Osteocyte (in vitro differentiated cells): ENCODE data around the gene BBS12. TPM values are rescaled to one million over a fixed set of nuclear protein-coding genes. Genes with fewer than 3 reads are reported as not detected.

Source experiments
- DNase-seq: peaks from one replicate; pipeline ENCODE4 v3.0.0; 2021; ENCODE audit warnings: mixed read lengths; ENCODE audit not compliant: unreplicated experiment; ENCODE audit errors: extremely low spot score
- H3K27ac Mint-ChIP-seq: one replicate; pipeline ENCODE4 v1.8.0; 2021; ENCODE audit warnings: mild to moderate bottlenecking, mixed read lengths; ENCODE audit not compliant: unreplicated experiment
- H3K27me3 Mint-ChIP-seq: one replicate; pipeline ENCODE4 v1.8.0; 2021; ENCODE audit warnings: mixed read lengths; ENCODE audit not compliant: unreplicated experiment
- H3K36me3 Mint-ChIP-seq: one replicate; pipeline ENCODE4 v1.8.0; 2021; ENCODE audit warnings: mixed read lengths; ENCODE audit not compliant: unreplicated experiment
- H3K4me1 Mint-ChIP-seq: one replicate; pipeline ENCODE4 v1.8.0; 2021; ENCODE audit warnings: mixed read lengths; ENCODE audit not compliant: unreplicated experiment
- H3K4me3 Mint-ChIP-seq: one replicate; pipeline ENCODE4 v1.8.0; 2021; ENCODE audit warnings: mild to moderate bottlenecking, moderate library complexity, mixed read lengths; ENCODE audit not compliant: unreplicated experiment
- H3K9me3 Mint-ChIP-seq: one replicate; pipeline ENCODE4 v1.8.0; 2021; ENCODE audit warnings: mixed read lengths; ENCODE audit not compliant: unreplicated experiment
- total RNA-seq: library from RNA; stranded (reverse); gene quantifications from 2 replicates; pipeline ENCODE4 v1.2.1, GENCODE V29; 2021
- TF ChIP-seq, protein P1 (sequence below): fragments of 200-600 bp; sonication (generic); IDR thresholded peaks from 2 replicates; pipeline ENCODE4 v1.5.0; 2021; ENCODE audit warnings: antibody characterized with exemption, mild to moderate bottlenecking, moderate library complexity

BBS12 gene
- total RNA-seq, 1 donor from 2014 or later = 3.3 TPM

DNA sequence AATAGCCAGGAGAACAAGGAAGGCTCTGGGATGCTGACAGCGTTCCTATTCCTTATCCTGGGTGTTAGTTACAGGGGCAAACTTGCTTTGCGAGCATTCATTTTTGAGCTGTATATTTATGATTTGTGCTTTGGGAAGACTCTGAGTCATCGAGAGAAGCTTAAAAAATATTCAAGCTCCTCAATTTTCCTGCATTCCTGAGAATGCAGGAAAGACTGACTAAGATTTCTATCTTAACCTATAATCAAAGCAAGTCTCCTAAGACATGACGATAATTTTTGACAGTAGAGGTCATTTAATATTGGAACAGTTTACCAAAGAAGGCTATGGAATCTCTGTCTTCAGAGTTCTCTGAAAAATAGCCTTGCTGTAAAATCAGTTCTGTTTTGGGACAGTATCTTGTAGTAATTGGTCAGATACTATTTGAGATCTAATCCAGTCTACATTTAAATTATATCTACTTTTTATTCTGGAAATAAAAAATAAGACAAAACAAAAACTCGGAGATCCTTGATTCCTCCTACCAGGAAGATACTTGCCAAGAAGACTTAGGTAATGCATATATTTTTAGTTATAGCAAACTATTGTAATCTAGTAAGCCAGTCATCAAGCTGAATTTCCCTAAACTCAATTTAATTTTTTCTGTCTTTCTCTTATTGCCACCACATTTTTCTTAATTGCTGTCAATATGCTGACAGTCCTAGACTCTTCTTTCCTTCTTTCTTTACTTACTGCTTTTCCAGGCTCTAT is 31.7 kb downstream of the BBS12 start:
- no peak for DNase-seq
- Mint-ChIP-seq H3K27ac (peak overlapping the region; percentile 96), H3K9me3 (no peaks in the 10 kb centered on the region), H3K4me3 (peak overlapping the region; percentile 46), H3K27me3 (no peaks in the 10 kb centered on the region), H3K36me3 (no peaks in the 10 kb centered on the region), H3K4me1 (peaks cover 25% of the 10 kb centered on the region)
- TF ChIP-seq, protein P1, sequence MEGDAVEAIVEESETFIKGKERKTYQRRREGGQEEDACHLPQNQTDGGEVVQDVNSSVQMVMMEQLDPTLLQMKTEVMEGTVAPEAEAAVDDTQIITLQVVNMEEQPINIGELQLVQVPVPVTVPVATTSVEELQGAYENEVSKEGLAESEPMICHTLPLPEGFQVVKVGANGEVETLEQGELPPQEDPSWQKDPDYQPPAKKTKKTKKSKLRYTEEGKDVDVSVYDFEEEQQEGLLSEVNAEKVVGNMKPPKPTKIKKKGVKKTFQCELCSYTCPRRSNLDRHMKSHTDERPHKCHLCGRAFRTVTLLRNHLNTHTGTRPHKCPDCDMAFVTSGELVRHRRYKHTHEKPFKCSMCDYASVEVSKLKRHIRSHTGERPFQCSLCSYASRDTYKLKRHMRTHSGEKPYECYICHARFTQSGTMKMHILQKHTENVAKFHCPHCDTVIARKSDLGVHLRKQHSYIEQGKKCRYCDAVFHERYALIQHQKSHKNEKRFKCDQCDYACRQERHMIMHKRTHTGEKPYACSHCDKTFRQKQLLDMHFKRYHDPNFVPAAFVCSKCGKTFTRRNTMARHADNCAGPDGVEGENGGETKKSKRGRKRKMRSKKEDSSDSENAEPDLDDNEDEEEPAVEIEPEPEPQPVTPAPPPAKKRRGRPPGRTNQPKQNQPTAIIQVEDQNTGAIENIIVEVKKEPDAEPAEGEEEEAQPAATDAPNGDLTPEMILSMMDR = no peak

DNA sequence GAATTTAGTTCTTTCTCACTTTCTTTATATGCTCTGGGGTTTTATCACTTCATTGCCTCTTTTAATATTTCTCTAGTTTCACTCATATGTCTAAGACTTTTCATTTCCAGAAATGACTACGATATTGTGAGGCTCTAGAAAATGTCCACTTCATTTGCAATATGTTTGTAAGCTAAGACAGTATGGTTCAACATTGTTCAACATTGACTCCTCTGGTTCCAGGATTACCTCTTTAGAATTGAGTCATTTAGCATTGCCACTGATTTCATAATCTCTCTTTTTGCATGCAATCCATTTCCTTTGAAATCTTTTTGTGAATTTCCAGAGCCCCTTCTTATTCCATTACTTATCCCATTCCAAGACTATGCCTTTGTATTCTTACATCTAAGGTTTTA is 32.3 kb downstream of the BBS12 start:
- peak overlapping the region; percentile 96 for H3K27ac Mint-ChIP-seq
- TF ChIP-seq, protein P1 = no peak
- no peaks in the 10 kb centered on the region for H3K27me3 Mint-ChIP-seq
- DNase-seq = no peak
- peaks cover 23% of the 10 kb centered on the region for H3K4me1 Mint-ChIP-seq
- H3K36me3 Mint-ChIP-seq = no peaks in the 10 kb centered on the region
- peak overlapping the region; percentile 46 for H3K4me3 Mint-ChIP-seq
- no peaks in the 10 kb centered on the region for H3K9me3 Mint-ChIP-seq

DNA sequence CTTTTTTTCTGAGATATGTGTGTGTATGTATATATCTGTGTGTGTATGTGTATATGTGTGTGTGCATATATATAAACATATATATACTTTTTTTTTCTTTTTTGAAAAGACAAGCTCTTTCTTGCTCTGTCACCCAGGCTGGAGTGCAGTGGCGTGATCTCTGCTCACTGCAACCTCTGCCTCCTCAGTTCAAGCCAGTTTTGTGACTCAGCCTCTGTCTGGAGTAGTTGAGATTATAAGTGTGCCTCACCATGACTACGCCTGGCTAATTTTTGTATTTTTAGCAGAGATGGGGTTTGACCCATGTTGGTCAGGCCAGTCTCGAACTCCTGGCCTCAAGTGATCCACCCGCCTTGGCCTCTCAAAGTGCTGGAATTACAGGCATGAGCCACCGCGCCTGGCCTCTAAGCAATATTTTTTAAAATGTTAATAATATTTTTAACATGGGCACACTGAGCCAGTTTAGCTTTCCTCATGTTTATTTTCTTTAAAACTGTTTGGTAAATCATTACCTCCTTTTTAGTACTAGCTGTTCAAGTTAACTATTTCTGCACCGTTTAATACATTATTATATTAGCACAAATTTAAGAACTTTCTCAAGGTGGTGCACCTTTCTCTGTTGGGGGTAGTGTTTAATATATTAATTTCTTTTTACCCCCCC is 33.3 kb downstream of the BBS12 start:
- Mint-ChIP-seq H3K27ac (peak overlapping the region; percentile 96), H3K36me3 (no peaks in the 10 kb centered on the region), H3K27me3 (no peaks in the 10 kb centered on the region), H3K9me3 (no peaks in the 10 kb centered on the region), H3K4me3 (no peak overlapping the region), H3K4me1 (peaks cover 22% of the 10 kb centered on the region)
- TF ChIP-seq, protein P1 = no peak
- no peak for DNase-seq

DNA sequence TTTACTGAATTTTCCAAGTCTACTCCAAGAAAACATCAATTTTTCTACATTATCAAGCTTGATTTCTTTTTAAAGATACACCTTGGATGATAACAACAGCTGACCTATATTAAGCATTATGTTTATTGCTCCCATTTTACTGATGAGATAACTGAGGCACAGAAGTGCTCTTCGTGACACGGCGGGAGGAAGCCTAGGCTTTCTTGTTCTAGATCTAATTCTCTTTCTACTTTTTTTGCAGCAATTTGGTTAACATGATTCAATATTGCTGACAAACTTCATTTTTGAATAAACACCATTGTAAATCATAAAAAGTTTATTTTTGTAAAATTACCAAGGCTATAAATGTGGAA is 33.8 kb downstream of the BBS12 start:
- no peaks in the 10 kb centered on the region for H3K36me3 Mint-ChIP-seq
- H3K4me1 Mint-ChIP-seq = peaks cover 22% of the 10 kb centered on the region
- peak overlapping the region; percentile 89 for H3K27ac Mint-ChIP-seq
- TF ChIP-seq, protein P1 = no peak
- no peak for DNase-seq
- H3K27me3 Mint-ChIP-seq = no peaks in the 10 kb centered on the region
- H3K9me3 Mint-ChIP-seq = no peaks in the 10 kb centered on the region
- H3K4me3 Mint-ChIP-seq = no peak overlapping the region

DNA sequence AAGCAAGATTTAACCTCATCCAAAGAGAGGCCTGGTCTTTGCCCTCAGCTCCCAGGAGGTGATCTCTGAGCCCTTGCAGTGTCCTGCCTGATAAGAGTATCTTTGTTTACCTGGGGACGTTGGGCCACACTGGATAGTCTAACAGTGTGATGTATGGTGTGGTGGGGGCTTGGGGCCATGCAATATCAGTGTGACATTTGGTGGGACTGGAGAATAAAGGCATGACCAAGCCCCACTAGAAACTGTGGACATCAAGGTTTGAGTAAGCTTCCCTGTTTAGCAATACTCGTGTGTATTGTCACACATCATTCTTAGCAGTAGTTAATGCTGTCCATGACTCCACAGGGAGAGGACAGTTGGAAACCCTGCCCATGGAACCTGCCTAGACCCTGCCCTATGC is 34.4 kb downstream of the BBS12 start:
- DNase-seq = no peak
- H3K36me3 Mint-ChIP-seq = no peaks in the 10 kb centered on the region
- H3K4me3 Mint-ChIP-seq = no peak overlapping the region
- no peaks in the 10 kb centered on the region for H3K9me3 Mint-ChIP-seq
- no peaks in the 10 kb centered on the region for H3K27me3 Mint-ChIP-seq
- peaks cover 22% of the 10 kb centered on the region for H3K4me1 Mint-ChIP-seq
- TF ChIP-seq, protein P1 = no peak
- H3K27ac Mint-ChIP-seq = no peak overlapping the region
